SK-N-SH treated with all-trans-retinoic acid at 6 μM for 48 hours (cell line): ENCODE data around the gene DNTT.

Source experiments
- ATAC-seq: fragments of 200-7000 bp; cut with Tn5 transposase; 3 replicates; pipeline ENCODE4 v1.9.1; 2020; ENCODE audit warnings: mild to moderate bottlenecking, moderate library complexity
- ARNTL ChIP-seq: fragments of 450-650 bp; formaldehyde crosslinking; IDR thresholded peaks from 2 replicates; pipeline ENCODE4 v1.5.0; 2020; ENCODE audit warnings: low read depth, mild to moderate bottlenecking, moderate library complexity, borderline replicate concordance
- BACH2 ChIP-seq: fragments of 250-450 bp; sonication (Bioruptor Pico); IDR thresholded peaks from 2 replicates; pipeline ENCODE4 v1.9.0; 2021; ENCODE audit warnings: mild to moderate bottlenecking, borderline replicate concordance
- CREB5 ChIP-seq: fragments of 250-450 bp; sonication (Bioruptor Pico); IDR thresholded peaks from 2 replicates; pipeline ENCODE4 v1.5.1; 2020; ENCODE audit warnings: low read depth, mild to moderate bottlenecking, moderate library complexity
- ESRRG ChIP-seq: fragments of 250-450 bp; sonication (Bioruptor Pico); IDR thresholded peaks from 2 replicates; pipeline ENCODE4 v1.6.1; 2021; ENCODE audit warnings: mild to moderate bottlenecking
- GLIS3 ChIP-seq: fragments of 250-450 bp; sonication (Bioruptor Pico); IDR thresholded peaks from 2 replicates; pipeline ENCODE4 v1.5.0; 2020; ENCODE audit warnings: mild to moderate bottlenecking, moderate library complexity
- ISL1 ChIP-seq: fragments of 250-450 bp; sonication (Bioruptor Pico); IDR thresholded peaks from 2 replicates; pipeline ENCODE4 v2.1.2; 2022; ENCODE audit warnings: mild to moderate bottlenecking, moderate library complexity
- OSR1 ChIP-seq: fragments of 250-450 bp; sonication (Bioruptor Pico); IDR thresholded peaks from 2 replicates; pipeline ENCODE4 v1.8.0; 2022; ENCODE audit warnings: moderate library complexity, mild to moderate bottlenecking, inconsistent platforms
- PATZ1 ChIP-seq: fragments of 250-450 bp; sonication (Bioruptor Pico); IDR thresholded peaks from 2 replicates; pipeline ENCODE4 v1.8.0; 2020; ENCODE audit warnings: mild to moderate bottlenecking, moderate library complexity, borderline replicate concordance
- POU6F1 ChIP-seq: fragments of 250-450 bp; sonication (Bioruptor Pico); IDR thresholded peaks from 2 replicates; pipeline ENCODE4 v1.8.0; 2021; ENCODE audit warnings: low read depth, mild to moderate bottlenecking, moderate library complexity, borderline replicate concordance
- PPARA ChIP-seq: fragments of 250-450 bp; sonication (Bioruptor Pico); IDR thresholded peaks from 2 replicates; pipeline ENCODE4 v1.5.0; 2020; ENCODE audit warnings: mild to moderate bottlenecking, borderline replicate concordance
- RARB ChIP-seq: fragments of 250-450 bp; sonication (Bioruptor Pico); IDR thresholded peaks from 2 replicates; pipeline ENCODE4 v1.8.0; 2021; ENCODE audit warnings: mild to moderate bottlenecking, moderate library complexity
- TCF4 ChIP-seq: fragments of 250-450 bp; sonication (Bioruptor Pico); IDR thresholded peaks from 2 replicates; pipeline ENCODE4 v1.8.0; 2021; ENCODE audit warnings: mild to moderate bottlenecking, moderate library complexity, borderline replicate concordance
- TOX ChIP-seq: fragments of 250-450 bp; sonication (Bioruptor Pico); IDR thresholded peaks from 2 replicates; pipeline ENCODE4 v1.8.0; 2021; ENCODE audit warnings: mild to moderate bottlenecking, moderate library complexity, borderline replicate concordance
- TSHZ2 ChIP-seq: fragments of 250-450 bp; sonication (Bioruptor Pico); IDR thresholded peaks from 2 replicates; pipeline ENCODE4 v1.5.0; 2020; ENCODE audit warnings: mild to moderate bottlenecking, moderate library complexity
- ZC3H10 ChIP-seq: fragments of 250-450 bp; sonication (Bioruptor Pico); IDR thresholded peaks from 2 replicates; pipeline ENCODE4 v1.5.1; 2021; ENCODE audit warnings: mild to moderate bottlenecking, moderate library complexity
- ZFP3 ChIP-seq: fragments of 250-450 bp; sonication (Bioruptor Pico); IDR thresholded peaks from 2 replicates; pipeline ENCODE4 v1.5.0; 2020; ENCODE audit warnings: mild to moderate bottlenecking, moderate library complexity
- ZFP30 ChIP-seq: fragments of 450-650 bp; formaldehyde crosslinking; IDR thresholded peaks from 2 replicates; pipeline ENCODE4 v1.5.0; 2022; ENCODE audit warnings: mild to moderate bottlenecking, moderate library complexity
- ZNF565 ChIP-seq: fragments of 450-650 bp; formaldehyde crosslinking; conservative IDR thresholded peaks from 2 replicates; pipeline ENCODE4 v1.5.0; 2020; ENCODE audit warnings: low read depth, mild to moderate bottlenecking, moderate library complexity
- ZNF70 ChIP-seq: fragments of 450-650 bp; formaldehyde crosslinking; IDR thresholded peaks from 2 replicates; pipeline ENCODE4 v1.5.0; 2020; ENCODE audit warnings: mild to moderate bottlenecking, moderate library complexity
- ZNF8 ChIP-seq: fragments of 450-650 bp; formaldehyde crosslinking; IDR thresholded peaks from 2 replicates; pipeline ENCODE4 v1.5.0; 2020; ENCODE audit warnings: mild to moderate bottlenecking, moderate library complexity

Gene DNTT

GRCh38 chr10:96257944-96258343, 46.3 kb upstream of the DNTT start (continued):
- TF ChIP-seq ZNF565: no peak
- no peak for TF ChIP-seq ZNF70
- no peak for TF ChIP-seq GLIS3 (CRISPR knock-in tag)
- no peak for TF ChIP-seq CREB5 (CRISPR knock-in tag)
- no peak for TF ChIP-seq TCF4 (CRISPR knock-in tag)
- no peak for TF ChIP-seq TOX (CRISPR knock-in tag)
- no peak for TF ChIP-seq ARNTL
- TF ChIP-seq ISL1 (CRISPR knock-in tag): no peak
- TF ChIP-seq POU6F1 (CRISPR knock-in tag): no peak
- TF ChIP-seq ZFP30 (CRISPR knock-in tag): no peak

GRCh38 chr10:96259150-96259549, 45.1 kb upstream of the DNTT start:
- no peak for ATAC-seq
- TF ChIP-seq ISL1 (CRISPR knock-in tag) (no peak), TOX (CRISPR knock-in tag) (no peak), ZNF8 (CRISPR knock-in tag) (no peak), ZFP30 (CRISPR knock-in tag) (no peak), GLIS3 (CRISPR knock-in tag) (no peak)
- TF ChIP-seq, all 23 proteins: peak for 0

- no peak for TF ChIP-seq PATZ1
- no peak for TF ChIP-seq OSR1 (CRISPR knock-in tag)
- no peak for TF ChIP-seq POU6F1 (CRISPR knock-in tag)
- TF ChIP-seq ZNF70: no peak
- no peak for TF ChIP-seq ZC3H10 (CRISPR knock-in tag)
- TF ChIP-seq ZFP30 (CRISPR knock-in tag): no peak
- no peak for TF ChIP-seq ZNF8 (CRISPR knock-in tag)
- no peak for TF ChIP-seq TSHZ2 (CRISPR knock-in tag)
- no peak for TF ChIP-seq BACH2 (CRISPR knock-in tag)
- no peak for TF ChIP-seq ESRRG
- no peak for TF ChIP-seq GLIS3 (CRISPR knock-in tag)
- TF ChIP-seq RARB: no peak
- TF ChIP-seq ISL1 (CRISPR knock-in tag): no peak
- no peak for TF ChIP-seq TCF4 (CRISPR knock-in tag)
- no peak for TF ChIP-seq ARNTL
- TF ChIP-seq PPARA: no peak
- no peak for TF ChIP-seq ZFP3 (CRISPR knock-in tag)
- no peak for ATAC-seq
Measured at GRCh38 chr10:96260014-96260413, 44.2 kb upstream of the DNTT start.

- no peak for ATAC-seq
- TF ChIP-seq PPARA (no peak), ARNTL (no peak), OSR1 (CRISPR knock-in tag) (no peak)
Measured at GRCh38 chr10:96261132-96261531, 43.1 kb upstream of the DNTT start.
